ENCODE results near the gene RAB11FIP4.

Gene RAB11FIP4

GRCh38 chr17:31575043-31575442 is 183.6 kb downstream of the RAB11FIP4 start:
- Histone ChIP-seq H3K4me1 (ENCODE audit: insufficient read depth, low read length) (no peaks in the 10 kb centered on the region), H3K9me3 (ENCODE audit: low read length) (no peaks in the 10 kb centered on the region), H2AFZ (ENCODE audit: low read depth, low read length) (no peak overlapping the region), H3K27me3 (ENCODE audit: insufficient read depth, low read length) (peaks cover 11% of the 10 kb centered on the region), H3K4me3 (ENCODE audit: low read length) (no peak overlapping the region), H3K36me3 (ENCODE audit: insufficient read depth, low read length) (no peaks in the 10 kb centered on the region)

GRCh38 chr17:31579265-31579664 is 187.8 kb downstream of the RAB11FIP4 start:
- H3K36me3 ChIP-seq (ENCODE audit: insufficient read depth, low read length) = no peaks in the 10 kb centered on the region
- H3K4me1 ChIP-seq (ENCODE audit: insufficient read depth, low read length) = no peaks in the 10 kb centered on the region
- peaks cover 7% of the 10 kb centered on the region for H3K27me3 ChIP-seq (ENCODE audit: insufficient read depth, low read length)

GRCh38 chr17:31580316-31580705 is 188.8 kb downstream of the RAB11FIP4 start:
- no peaks in the 10 kb centered on the region for H3K36me3 ChIP-seq (ENCODE audit: insufficient read depth, low read length)
- no peak overlapping the region for H2AFZ ChIP-seq (ENCODE audit: low read depth, low read length)
- no peaks in the 10 kb centered on the region for H3K9me3 ChIP-seq (ENCODE audit: low read length)
- no peaks in the 10 kb centered on the region for H3K4me1 ChIP-seq (ENCODE audit: insufficient read depth, low read length)
- H3K4me3 ChIP-seq (ENCODE audit: low read length) = no peak overlapping the region
- peaks cover 3% of the 10 kb centered on the region for H3K27me3 ChIP-seq (ENCODE audit: insufficient read depth, low read length)

More at GRCh38 chr17:31579265-31579664, 187.8 kb downstream of the RAB11FIP4 start:
- no peak overlapping the region for H2AFZ ChIP-seq (ENCODE audit: low read depth, low read length)
- no peak overlapping the region for H3K4me3 ChIP-seq (ENCODE audit: low read length)
- no peaks in the 10 kb centered on the region for H3K9me3 ChIP-seq (ENCODE audit: low read length)

- Histone ChIP-seq H3K4me1 (ENCODE audit: insufficient read depth, low read length) (no peaks in the 10 kb centered on the region), H3K27me3 (ENCODE audit: insufficient read depth, low read length) (peaks cover 3% of the 10 kb centered on the region), H2AFZ (ENCODE audit: low read depth, low read length) (no peak overlapping the region), H3K4me3 (ENCODE audit: low read length) (no peak overlapping the region), H3K9me3 (ENCODE audit: low read length) (no peaks in the 10 kb centered on the region), H3K36me3 (ENCODE audit: insufficient read depth, low read length) (no peaks in the 10 kb centered on the region)
Measured at GRCh38 chr17:31580706-31581490, 189.4 kb downstream of the RAB11FIP4 start.

- H3K4me3 ChIP-seq (ENCODE audit: low read length) = no peak overlapping the region
- H3K4me1 ChIP-seq (ENCODE audit: insufficient read depth, low read length) = no peaks in the 10 kb centered on the region
- no peaks in the 10 kb centered on the region for H3K36me3 ChIP-seq (ENCODE audit: insufficient read depth, low read length)
- H3K27me3 ChIP-seq (ENCODE audit: insufficient read depth, low read length) = no peaks in the 10 kb centered on the region
- H2AFZ ChIP-seq (ENCODE audit: low read depth, low read length) = no peak overlapping the region
- no peaks in the 10 kb centered on the region for H3K9me3 ChIP-seq (ENCODE audit: low read length)
Measured at GRCh38 chr17:31581491-31581890, 190.0 kb downstream of the RAB11FIP4 start.

GRCh38 chr17:31582151-31582907 is 190.9 kb downstream of the RAB11FIP4 start:
- no peaks in the 10 kb centered on the region for H3K9me3 ChIP-seq (ENCODE audit: low read length)
- no peaks in the 10 kb centered on the region for H3K27me3 ChIP-seq (ENCODE audit: insufficient read depth, low read length)
- no peak overlapping the region for H2AFZ ChIP-seq (ENCODE audit: low read depth, low read length)
- no peaks in the 10 kb centered on the region for H3K36me3 ChIP-seq (ENCODE audit: insufficient read depth, low read length)
- no peaks in the 10 kb centered on the region for H3K4me1 ChIP-seq (ENCODE audit: insufficient read depth, low read length)
- no peak overlapping the region for H3K4me3 ChIP-seq (ENCODE audit: low read length)

GRCh38 chr17:31583772-31584356 is 192.4 kb downstream of the RAB11FIP4 start:
- no peak overlapping the region for H2AFZ ChIP-seq (ENCODE audit: low read depth, low read length)
- no peaks in the 10 kb centered on the region for H3K27me3 ChIP-seq (ENCODE audit: insufficient read depth, low read length)
- H3K4me1 ChIP-seq (ENCODE audit: insufficient read depth, low read length) = no peaks in the 10 kb centered on the region
- no peaks in the 10 kb centered on the region for H3K9me3 ChIP-seq (ENCODE audit: low read length)
- no peaks in the 10 kb centered on the region for H3K36me3 ChIP-seq (ENCODE audit: insufficient read depth, low read length)
- H3K4me3 ChIP-seq (ENCODE audit: low read length) = no peak overlapping the region

- Histone ChIP-seq H3K27me3 (ENCODE audit: insufficient read depth, low read length) (no peaks in the 10 kb centered on the region), H3K36me3 (ENCODE audit: insufficient read depth, low read length) (no peaks in the 10 kb centered on the region)
Measured at GRCh38 chr17:31584438-31585279, 193.2 kb downstream of the RAB11FIP4 start.

GRCh38 chr17:31585280-31585630 is 193.8 kb downstream of the RAB11FIP4 start:
- no peaks in the 10 kb centered on the region for H3K36me3 ChIP-seq (ENCODE audit: insufficient read depth, low read length)
- no peak overlapping the region for H2AFZ ChIP-seq (ENCODE audit: low read depth, low read length)
- H3K4me1 ChIP-seq (ENCODE audit: insufficient read depth, low read length) = no peaks in the 10 kb centered on the region
- H3K27me3 ChIP-seq (ENCODE audit: insufficient read depth, low read length) = no peaks in the 10 kb centered on the region
- H3K9me3 ChIP-seq (ENCODE audit: low read length) = no peaks in the 10 kb centered on the region
- no peak overlapping the region for H3K4me3 ChIP-seq (ENCODE audit: low read length)

More at GRCh38 chr17:31584438-31585279, 193.2 kb downstream of the RAB11FIP4 start:
- H3K4me1 ChIP-seq (ENCODE audit: insufficient read depth, low read length) = no peaks in the 10 kb centered on the region
- H2AFZ ChIP-seq (ENCODE audit: low read depth, low read length) = no peak overlapping the region
- H3K4me3 ChIP-seq (ENCODE audit: low read length) = no peak overlapping the region
- no peaks in the 10 kb centered on the region for H3K9me3 ChIP-seq (ENCODE audit: low read length)

GRCh38 chr17:31586946-31587345 is 195.5 kb downstream of the RAB11FIP4 start:
- Histone ChIP-seq H2AFZ (ENCODE audit: low read depth, low read length) (no peak overlapping the region), H3K4me1 (ENCODE audit: insufficient read depth, low read length) (no peaks in the 10 kb centered on the region), H3K4me3 (ENCODE audit: low read length) (no peak overlapping the region), H3K36me3 (ENCODE audit: insufficient read depth, low read length) (no peaks in the 10 kb centered on the region), H3K9me3 (ENCODE audit: low read length) (no peaks in the 10 kb centered on the region), H3K27me3 (ENCODE audit: insufficient read depth, low read length) (no peaks in the 10 kb centered on the region)

GRCh38 chr17:31587462-31587861 is 196.0 kb downstream of the RAB11FIP4 start:
- Histone ChIP-seq H3K4me3 (ENCODE audit: low read length) (no peak overlapping the region), H3K27me3 (ENCODE audit: insufficient read depth, low read length) (no peaks in the 10 kb centered on the region), H2AFZ (ENCODE audit: low read depth, low read length) (no peak overlapping the region), H3K4me1 (ENCODE audit: insufficient read depth, low read length) (no peaks in the 10 kb centered on the region), H3K9me3 (ENCODE audit: low read length) (no peaks in the 10 kb centered on the region), H3K36me3 (ENCODE audit: insufficient read depth, low read length) (no peaks in the 10 kb centered on the region)

Data from neuron (in vitro differentiated cells).